Skeletal muscle tissue (tissue), 4 donors: Measurements from ENCODE around the gene ISG15. TPM values are rescaled to one million over a fixed set of nuclear protein-coding genes. Genes with fewer than 3 reads are reported as not detected.

Experiments
- H3K27ac ChIP-seq: one replicate; pipeline ENCODE4 v1.7.0; 2013; ENCODE audit warnings: mild to moderate bottlenecking, low read depth, low read length, inconsistent platforms
- H3K27me3 ChIP-seq, 3 donors: one replicate each; pipeline ENCODE4 v1.7.0; 2013; ENCODE audit warnings: low read length in 3 of 3; ENCODE audit not compliant: control insufficient read depth in 3 of 3, insufficient read depth in 3 of 3
- H3K36me3 ChIP-seq, 3 donors: one replicate each; pipeline ENCODE4 v1.7.0; 2013; ENCODE audit warnings: low read length in 3 of 3; ENCODE audit not compliant: control insufficient read depth in 3 of 3, insufficient read depth in 3 of 3
- H3K4me1 ChIP-seq, 3 donors: one replicate each; pipeline ENCODE4 v1.7.0; 2013; ENCODE audit warnings: low read length in 3 of 3, mild to moderate bottlenecking in 3 of 3; ENCODE audit not compliant: control insufficient read depth in 3 of 3, insufficient read depth in 3 of 3
- H3K4me3 ChIP-seq, 3 donors: one replicate each; pipeline ENCODE4 v1.7.0; 2013; ENCODE audit warnings: low read length in 3 of 3
- H3K9ac ChIP-seq, 3 donors: one replicate each; pipeline ENCODE4 v1.7.0; 2013; ENCODE audit warnings: low read length in 3 of 3, mild to moderate bottlenecking in 3 of 3, moderate library complexity in 2 of 3, low read depth in 1 of 3
- H3K9me3 ChIP-seq, 3 donors: one replicate each; pipeline ENCODE4 v1.7.0; 2013; ENCODE audit warnings: low read length in 3 of 3; ENCODE audit not compliant: control insufficient read depth in 3 of 3
- total RNA-seq: library from RNA; depleted of rRNA; stranded (reverse); fragments of >200 nt; gene quantifications from one replicate; pipeline ENCODE4 v1.2.3, GENCODE V29; 2014
- donor health status: Osteomylitis.

The ISG15 gene
- total RNA-seq, 1 donor from 2014 or later, result 23.5 TPM

GRCh38 chr1:1058088-1058905, 45.0 kb downstream of the ISG15 start:
- Histone ChIP-seq H3K27ac (no peak overlapping the region), H3K4me3 (no peak overlapping the region), H3K4me1 (peaks cover 7 to 14% (median 12%) of the 10 kb centered on the region in 3 donors), H3K9ac (no peak overlapping the region), H3K36me3 (no peaks in the 10 kb centered on the region), H3K9me3 (no peaks in the 10 kb centered on the region), H3K27me3 (peaks cover 41 to 62% (median 49%) of the 10 kb centered on the region in 3 donors)

DNA sequence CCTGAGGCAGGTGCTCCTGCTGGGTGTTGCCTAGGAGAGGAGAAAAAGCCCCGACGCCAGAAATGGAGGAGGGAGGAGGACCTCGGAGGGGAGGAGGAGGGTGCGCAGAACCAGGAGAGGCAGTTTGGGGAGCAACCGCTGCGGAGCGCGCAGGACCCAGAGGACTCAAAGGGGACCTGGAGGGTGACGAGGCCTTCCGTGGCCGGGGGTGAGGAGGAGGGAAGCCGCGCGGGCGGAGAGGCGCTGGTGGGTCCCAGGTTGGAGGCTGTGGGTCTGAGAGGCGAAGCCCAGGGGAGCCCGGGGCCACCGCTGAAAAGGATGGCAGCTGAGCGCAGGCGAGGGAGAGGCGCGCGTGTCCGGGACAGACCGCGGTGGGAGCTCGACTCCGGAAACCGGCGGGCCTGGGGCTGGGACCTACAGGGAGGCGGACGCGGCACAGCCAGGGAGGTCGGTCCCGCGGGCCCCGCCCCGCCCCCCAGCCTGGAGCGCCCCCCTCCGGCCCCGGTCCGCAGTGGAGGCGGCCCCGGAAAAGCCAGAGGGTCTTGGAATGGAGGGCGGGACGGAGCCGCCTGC, 45.7 kb downstream of the ISG15 start:
- Histone ChIP-seq H3K27ac (no peak overlapping the region), H3K9me3 (no peaks in the 10 kb centered on the region), H3K27me3 (peaks cover 48 to 69% (median 56%) of the 10 kb centered on the region in 3 donors), H3K9ac (peak overlapping the region in 1 of 3 donors; percentile 3), H3K4me1 (peaks cover 7 to 18% (median 18%) of the 10 kb centered on the region in 3 donors), H3K36me3 (no peaks in the 10 kb centered on the region), H3K4me3 (peak overlapping the region; percentile 43 to 64 (median 49))

DNA sequence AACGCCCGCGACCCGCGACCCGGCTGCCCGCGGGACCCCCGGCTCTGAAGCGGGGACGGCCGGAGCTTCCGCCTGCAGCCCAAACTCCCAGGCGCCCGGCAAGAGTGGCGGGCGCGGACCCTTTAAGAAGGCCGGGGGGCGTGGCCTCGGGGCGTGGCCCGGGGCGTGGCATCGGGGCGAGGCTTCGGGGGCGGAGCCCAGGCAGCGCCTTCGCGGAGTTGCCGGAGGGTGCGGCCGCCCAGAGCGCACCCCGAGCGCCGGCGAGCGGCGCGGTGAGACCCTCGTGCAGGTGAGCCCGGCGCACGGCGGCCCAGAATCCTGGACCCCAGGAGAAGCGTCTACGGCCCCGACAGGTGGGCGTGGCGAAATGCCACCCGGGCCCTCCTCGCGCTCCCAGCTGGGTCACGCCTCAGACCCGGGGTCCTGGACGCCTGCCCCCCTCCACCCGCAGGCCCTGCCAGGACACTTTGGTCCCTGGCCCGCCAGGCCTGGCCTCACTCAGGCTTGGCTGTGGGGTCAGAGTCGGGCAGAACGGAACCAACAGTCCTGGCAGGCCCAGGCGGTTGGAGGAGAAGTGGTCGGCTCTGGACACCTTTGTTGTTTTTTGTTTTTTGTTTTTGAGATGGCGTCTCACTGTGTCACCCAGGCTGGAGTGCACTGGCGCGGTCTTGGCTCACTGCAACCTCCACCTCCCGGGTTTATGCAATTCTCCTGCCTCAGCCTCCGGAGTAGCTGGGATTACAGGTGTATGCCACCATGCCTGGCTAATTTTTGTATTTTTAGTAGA, 46.4 kb downstream of the ISG15 start:
- Histone ChIP-seq H3K36me3 (no peaks in the 10 kb centered on the region), H3K9me3 (no peaks in the 10 kb centered on the region), H3K4me3 (peak overlapping the region in 2 of 3 donors; percentile 58 to 64), H3K27me3 (peaks cover 54 to 74% (median 61%) of the 10 kb centered on the region in 3 donors), H3K9ac (peak overlapping the region in 1 of 3 donors; percentile 45), H3K4me1 (peaks cover 7 to 22% (median 20%) of the 10 kb centered on the region in 3 donors), H3K27ac (no peak overlapping the region)

DNA sequence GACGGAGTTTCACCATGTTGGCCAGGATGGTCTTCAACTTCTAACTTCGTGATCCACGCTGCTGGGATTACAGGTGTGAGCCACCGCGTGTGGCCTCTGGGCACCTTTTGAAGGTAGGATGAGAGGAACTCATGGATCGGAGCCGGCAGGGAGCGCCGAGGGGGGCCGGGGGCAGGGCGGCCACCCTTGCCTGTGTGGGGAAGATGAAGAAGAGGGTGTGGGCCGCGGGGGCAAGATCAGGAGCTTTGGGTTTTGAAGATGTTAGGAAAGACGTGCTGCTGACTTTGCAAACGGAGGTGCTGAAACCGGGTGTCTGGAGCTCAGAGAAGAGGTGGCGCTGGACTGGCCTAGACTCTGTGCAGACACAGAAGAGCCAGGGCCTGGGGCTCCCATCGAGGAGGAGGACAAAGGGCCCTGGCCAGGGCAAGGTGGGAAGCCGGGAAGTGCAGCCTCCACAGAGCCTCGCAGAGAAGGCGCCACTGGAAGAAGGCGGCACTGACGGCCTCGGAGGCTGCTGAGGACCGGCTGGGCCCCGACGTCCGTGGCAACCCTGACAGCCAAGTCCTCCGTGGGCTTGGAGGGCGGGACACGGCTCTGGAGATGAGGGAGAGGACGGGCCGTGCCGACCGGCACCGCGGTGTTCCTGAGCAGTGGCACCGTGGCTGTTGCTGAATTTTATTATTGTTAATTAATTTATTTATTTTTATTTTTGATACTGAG, 47.1 kb downstream of the ISG15 start:
- H3K9me3 ChIP-seq, result no peaks in the 10 kb centered on the region
- H3K9ac ChIP-seq, result no peak overlapping the region
- H3K27ac ChIP-seq, result no peak overlapping the region
- H3K36me3 ChIP-seq, result no peaks in the 10 kb centered on the region
- H3K27me3 ChIP-seq, result peaks cover 56 to 77% (median 61%) of the 10 kb centered on the region in 3 donors
- H3K4me3 ChIP-seq, result no peak overlapping the region
- H3K4me1 ChIP-seq, result peaks cover 7 to 22% (median 20%) of the 10 kb centered on the region in 3 donors

DNA sequence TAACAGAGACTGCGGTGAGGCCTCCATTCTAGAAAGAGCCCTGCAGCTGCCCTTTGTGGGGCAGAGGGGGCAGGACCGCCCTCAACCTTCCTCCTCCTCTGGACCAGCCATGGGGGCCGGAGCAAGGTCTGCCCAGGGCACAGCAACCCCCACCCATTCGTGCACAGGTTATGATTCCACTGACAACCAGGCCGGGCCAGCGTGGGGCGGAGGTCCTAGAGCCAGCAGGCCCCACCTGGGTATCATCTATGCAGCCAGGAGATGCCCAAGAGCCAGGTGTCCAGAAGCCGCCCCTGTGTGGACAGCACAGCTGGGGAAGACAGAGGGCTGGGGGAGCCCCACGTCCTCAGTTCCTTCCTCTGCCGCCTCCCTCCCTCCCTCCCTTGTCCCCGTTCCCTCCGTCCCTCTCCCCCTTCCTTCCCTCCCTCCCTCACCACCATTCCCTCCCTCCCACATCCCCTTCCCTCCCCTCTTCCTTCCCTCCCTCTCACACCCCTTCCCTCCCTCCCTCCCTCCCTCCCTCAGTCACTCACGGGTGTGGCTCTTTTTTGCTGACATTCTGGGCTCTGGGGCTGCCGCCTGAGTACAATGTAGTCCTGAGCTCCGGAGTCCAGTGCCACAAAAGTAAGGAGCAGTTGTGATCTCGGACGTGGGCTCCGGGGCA, 48.5 kb downstream of the ISG15 start:
- Histone ChIP-seq H3K27me3 (peaks cover 56 to 76% (median 65%) of the 10 kb centered on the region in 3 donors), H3K27ac (no peak overlapping the region), H3K36me3 (no peaks in the 10 kb centered on the region), H3K4me3 (no peak overlapping the region), H3K4me1 (peaks cover 7 to 22% (median 20%) of the 10 kb centered on the region in 3 donors), H3K9me3 (no peaks in the 10 kb centered on the region), H3K9ac (no peak overlapping the region)

- Histone ChIP-seq H3K4me1 (peaks cover 7 to 24% (median 21%) of the 10 kb centered on the region in 3 donors), H3K4me3 (no peak overlapping the region), H3K9me3 (no peaks in the 10 kb centered on the region), H3K36me3 (no peaks in the 10 kb centered on the region), H3K27ac (no peak overlapping the region), H3K27me3 (peaks cover 56 to 76% (median 68%) of the 10 kb centered on the region in 3 donors), H3K9ac (no peak overlapping the region)
Observed at GRCh38 chr1:1062348-1063163, 49.3 kb downstream of the ISG15 start.

DNA sequence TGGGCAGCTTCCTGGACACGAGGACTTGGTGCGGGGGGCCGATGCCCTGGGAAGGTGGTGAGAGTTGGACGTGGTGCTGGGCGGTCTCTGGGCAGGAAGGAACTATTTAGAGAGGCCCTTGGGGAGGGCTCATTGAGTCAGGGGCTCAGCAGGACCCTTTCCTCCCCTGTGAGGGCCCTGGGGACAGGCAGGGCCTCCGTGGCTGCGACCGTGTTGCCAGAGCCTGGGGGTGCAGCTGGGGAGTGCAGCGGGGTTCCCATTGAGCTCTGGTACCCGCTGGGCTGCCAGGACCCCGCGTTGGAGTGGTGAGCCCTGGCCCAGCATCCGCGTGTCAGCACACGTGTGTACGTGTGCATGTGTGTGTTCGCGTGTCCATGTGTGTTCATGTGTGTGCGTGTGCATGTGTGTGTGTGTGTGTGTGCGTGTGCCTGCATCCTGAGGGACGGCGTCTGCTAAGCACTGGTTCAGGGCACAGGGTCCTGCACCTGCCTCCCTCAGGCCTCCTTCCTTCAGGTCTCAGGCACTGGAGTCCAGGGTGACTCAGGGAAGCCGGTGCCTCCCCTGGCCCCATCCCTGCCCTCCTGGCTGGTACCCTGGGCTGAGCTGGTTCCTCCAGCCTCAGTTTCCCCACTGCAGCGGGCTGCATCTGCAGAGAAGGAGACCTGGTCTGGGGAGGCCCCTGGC, 50.1 kb downstream of the ISG15 start:
- no peak overlapping the region for H3K27ac ChIP-seq
- H3K4me1 ChIP-seq, result peaks cover 7 to 29% (median 25%) of the 10 kb centered on the region in 3 donors
- H3K27me3 ChIP-seq, result peaks cover 58 to 76% (median 70%) of the 10 kb centered on the region in 3 donors
- H3K36me3 ChIP-seq, result no peaks in the 10 kb centered on the region
- H3K4me3 ChIP-seq, result no peak overlapping the region
- no peak overlapping the region for H3K9ac ChIP-seq
- no peaks in the 10 kb centered on the region for H3K9me3 ChIP-seq
